ENCODE results near the gene CSAG2.
"Not testable (repeated sequence)": the region's sequence is repeated elsewhere in the genome, so short reads cannot be mapped to it uniquely, and the experiment has no call there.

Gene CSAG2

GRCh38 chrX:152706500-152706899, 2.6 kb downstream of the CSAG2 start:
- H3K4me3 Mint-ChIP-seq; DNase-seq (ENCODE audit: low spot score); H3K9me3 Mint-ChIP-seq; H3K4me1 Mint-ChIP-seq (ENCODE audit: low read depth); H3K36me3 Mint-ChIP-seq (ENCODE audit: low read depth); H3K27me3 Mint-ChIP-seq (ENCODE audit: low read depth); H3K27ac Mint-ChIP-seq: not testable (repeated sequence)

- not testable (repeated sequence) for H3K4me1 Mint-ChIP-seq (ENCODE audit: low read depth)
Measured at GRCh38 chrX:152700390-152700789, 8.7 kb downstream of the CSAG2 start.

GRCh38 chrX:152697952-152698931, 10.8 kb downstream of the CSAG2 start, which contains the start of gene MAGEA3:
MAGEA3 (plus strand) TSS chrX:152698794; CDS start chrX:152700833, 2,039 bp downstream.
- H3K27ac Mint-ChIP-seq; H3K36me3 Mint-ChIP-seq (ENCODE audit: low read depth); DNase-seq (ENCODE audit: low spot score); H3K4me1 Mint-ChIP-seq (ENCODE audit: low read depth); H3K9me3 Mint-ChIP-seq; H3K27me3 Mint-ChIP-seq (ENCODE audit: low read depth); H3K4me3 Mint-ChIP-seq: not testable (repeated sequence)

More at GRCh38 chrX:152700390-152700789, 8.7 kb downstream of the CSAG2 start:
- not testable (repeated sequence) for DNase-seq (ENCODE audit: low spot score); H3K9me3 Mint-ChIP-seq; H3K36me3 Mint-ChIP-seq (ENCODE audit: low read depth); H3K27me3 Mint-ChIP-seq (ENCODE audit: low read depth); H3K27ac Mint-ChIP-seq; H3K4me3 Mint-ChIP-seq

- H3K4me3 Mint-ChIP-seq; H3K36me3 Mint-ChIP-seq (ENCODE audit: low read depth); H3K27me3 Mint-ChIP-seq (ENCODE audit: low read depth); H3K9me3 Mint-ChIP-seq; H3K4me1 Mint-ChIP-seq (ENCODE audit: low read depth); H3K27ac Mint-ChIP-seq; DNase-seq (ENCODE audit: low spot score): not testable (repeated sequence)
Measured at GRCh38 chrX:152681012-152681411, 28.1 kb downstream of the CSAG2 start.

- H3K36me3 Mint-ChIP-seq (ENCODE audit: low read depth); DNase-seq (ENCODE audit: low spot score); H3K27ac Mint-ChIP-seq; H3K4me1 Mint-ChIP-seq (ENCODE audit: low read depth); H3K27me3 Mint-ChIP-seq (ENCODE audit: low read depth); H3K9me3 Mint-ChIP-seq; H3K4me3 Mint-ChIP-seq: not testable (repeated sequence)
Measured at GRCh38 chrX:152674652-152675051, 34.4 kb downstream of the CSAG2 start.

GRCh38 chrX:152674135-152674534, 34.9 kb downstream of the CSAG2 start:
- no peak overlapping the region for H3K27ac Mint-ChIP-seq
- no peaks in the 10 kb centered on the region for H3K4me1 Mint-ChIP-seq (ENCODE audit: low read depth)
- no peaks in the 10 kb centered on the region for H3K36me3 Mint-ChIP-seq (ENCODE audit: low read depth)
- no peak overlapping the region for H3K4me3 Mint-ChIP-seq
- no peaks in the 10 kb centered on the region for H3K9me3 Mint-ChIP-seq
- H3K27me3 Mint-ChIP-seq (ENCODE audit: low read depth), result peaks cover 2% of the 10 kb centered on the region
- DNase-seq (ENCODE audit: low spot score), result no peak

- Mint-ChIP-seq H3K36me3 (ENCODE audit: low read depth) (no peaks in the 10 kb centered on the region), H3K4me3 (no peak overlapping the region), H3K27me3 (ENCODE audit: low read depth) (no peaks in the 10 kb centered on the region), H3K9me3 (peaks cover 6% of the 10 kb centered on the region), H3K4me1 (ENCODE audit: low read depth) (no peaks in the 10 kb centered on the region), H3K27ac (no peak overlapping the region)
- DNase-seq (ENCODE audit: low spot score), result no peak
Measured at GRCh38 chrX:152663086-152663485, 46.0 kb downstream of the CSAG2 start.

- no peak overlapping the region for H3K4me3 Mint-ChIP-seq
- H3K9me3 Mint-ChIP-seq, result no peaks in the 10 kb centered on the region
- H3K36me3 Mint-ChIP-seq (ENCODE audit: low read depth), result no peaks in the 10 kb centered on the region
- no peak for DNase-seq (ENCODE audit: low spot score)
- no peak overlapping the region for H3K27ac Mint-ChIP-seq
- no peaks in the 10 kb centered on the region for H3K4me1 Mint-ChIP-seq (ENCODE audit: low read depth)
- no peaks in the 10 kb centered on the region for H3K27me3 Mint-ChIP-seq (ENCODE audit: low read depth)
Measured at GRCh38 chrX:152658302-152658701, 50.8 kb downstream of the CSAG2 start.
